Sigmoid colon (tissue), 7 donors: ENCODE results near the gene TCP11L2. TPM values are rescaled to one million over a fixed set of nuclear protein-coding genes. Genes with fewer than 3 reads are reported as not detected.

Source experiments
- DNase-seq: peaks from one replicate; pipeline ENCODE4 v3.0.0-alpha.2; 2019
- H3K27ac ChIP-seq, 4 donors: fragments of 200-600 bp; sonication (generic); one replicate each; pipeline ENCODE4 v1.5.1; 2016 to 2019; ENCODE audit warnings: mild to moderate bottlenecking in 1 of 4
- H3K27me3 ChIP-seq, 3 donors: fragments of 200-600 bp; sonication (generic); one replicate each; pipeline ENCODE4 v1.5.1; 2019; ENCODE audit warnings: mild to moderate bottlenecking in 1 of 3
- H3K36me3 ChIP-seq, 4 donors: fragments of 200-600 bp; sonication (generic); one replicate each; pipeline ENCODE4 v1.5.1; 2016 to 2019
- H3K4me1 ChIP-seq, 4 donors: fragments of 200-600 bp; sonication (generic); one replicate each; pipeline ENCODE4 v1.5.1; 2017 to 2019
- H3K4me3 ChIP-seq, 4 donors: fragments of 200-600 bp; sonication (generic); one replicate each; pipeline ENCODE4 v1.5.1; 2017 to 2019; ENCODE audit warnings: mild to moderate bottlenecking in 2 of 4, moderate library complexity in 1 of 4
- H3K9me3 ChIP-seq, 4 donors: fragments of 200-600 bp in 3 of 4; sonication (generic) in 3 of 4; one replicate each; pipeline versions ENCODE4 v1.5.1 to v1.6.1; 2013 to 2019
- EP300 ChIP-seq, 4 donors: sonication (generic); formaldehyde crosslinking; IDR thresholded peaks; one replicate each; pipeline ENCODE4 v1.6.1; 2017; ENCODE audit warnings: antibody characterized with exemption in 4 of 4
- POLR2A ChIP-seq, 2 donors: fragments of 450-650 bp; IDR thresholded peaks; one replicate each; pipeline ENCODE4 v1.6.1; 2016; ENCODE audit warnings: antibody characterized with exemption in 2 of 2, mild to moderate bottlenecking in 2 of 2, moderate library complexity in 2 of 2
- POLR2AphosphoS5 ChIP-seq, 4 donors: sonication (generic); formaldehyde crosslinking; IDR thresholded peaks; one replicate each; pipeline ENCODE4 v1.6.1; 2017; ENCODE audit warnings: antibody characterized with exemption in 4 of 4
- WGBS, 2 donors: extraction: QIAGEN DNeasy Blood & Tissue Kit; methylation state at CpG; one replicate each; pipeline ENCODE4 v1.1.7; 2013; 5-methylcytosine and 5-hydroxymethylcytosine counted together
- intact Hi-C: fragments of 100-400 bp; cut with DNase I; formaldehyde crosslinking; loops from one replicate; pipeline ENCODE4 v1.15.1; 2023
- polyA plus RNA-seq, 3 donors: library from polyadenylated mRNA; stranded (reverse); fragments of 200-250 nt; gene quantifications; one replicate each; pipeline ENCODE4 v1.2.3, GENCODE V29; 2013
- total RNA-seq, 4 donors: library from RNA; depleted of rRNA; stranded (reverse); fragments of >200 nt; gene quantifications; one replicate each; pipeline ENCODE4 v1.1.0, GENCODE V29; 2016
- TF ChIP-seq, protein P1 (sequence below), 4 experiments: fragments of 450-650 bp in 3 of 4; fragments of 200-600 bp in 1 of 4; IDR thresholded peaks; one replicate each; pipeline ENCODE4 v1.5.1; 2016 to 2019; ENCODE audit warnings: antibody characterized with exemption in 4 of 4, mild to moderate bottlenecking in 3 of 4, moderate library complexity in 2 of 4
- donor health status: healthy with polysubstance abuse.
- donor health status: Bipolar disorder and iron deficiency.
- donor health status: healthy.

Gene TCP11L2
- total and polyA plus RNA-seq, 7 donors: 3.0 to 53.5 (median 38.4) TPM

DNA sequence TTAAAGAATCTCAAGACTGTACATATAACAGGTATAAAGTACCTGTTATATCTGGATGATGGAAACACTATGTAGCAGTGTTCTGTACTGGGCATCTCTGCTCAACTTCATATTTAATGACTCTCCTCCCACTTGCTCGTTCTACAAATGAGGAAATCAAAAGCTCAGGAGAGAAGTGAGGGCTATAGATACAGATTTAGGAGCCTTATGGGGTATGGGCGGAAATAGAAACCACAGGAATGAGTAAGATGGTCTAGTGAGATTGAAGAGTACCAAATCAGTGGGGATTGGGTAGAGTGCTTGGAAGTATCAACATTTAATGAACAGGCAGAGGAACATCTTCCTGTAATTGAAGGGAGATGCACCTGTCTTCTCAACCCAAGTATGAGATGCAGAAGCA lies 31.2 kb downstream of the TCP11L2 start:
- intact Hi-C loops: no loop called here
- peaks cover 0 to 86% (median 5%) of the 10 kb centered on the region in 4 donors for H3K36me3 ChIP-seq
- no peak overlapping the region for H3K4me3 ChIP-seq
- TF ChIP-seq POLR2AphosphoS5 (IDR thresholded peaks at IDR 0.05) (no peak), EP300 (IDR thresholded peaks at IDR 0.05) (no peak), POLR2A (IDR thresholded peaks at IDR 0.05) (no peak)
- TF ChIP-seq, protein P1, sequence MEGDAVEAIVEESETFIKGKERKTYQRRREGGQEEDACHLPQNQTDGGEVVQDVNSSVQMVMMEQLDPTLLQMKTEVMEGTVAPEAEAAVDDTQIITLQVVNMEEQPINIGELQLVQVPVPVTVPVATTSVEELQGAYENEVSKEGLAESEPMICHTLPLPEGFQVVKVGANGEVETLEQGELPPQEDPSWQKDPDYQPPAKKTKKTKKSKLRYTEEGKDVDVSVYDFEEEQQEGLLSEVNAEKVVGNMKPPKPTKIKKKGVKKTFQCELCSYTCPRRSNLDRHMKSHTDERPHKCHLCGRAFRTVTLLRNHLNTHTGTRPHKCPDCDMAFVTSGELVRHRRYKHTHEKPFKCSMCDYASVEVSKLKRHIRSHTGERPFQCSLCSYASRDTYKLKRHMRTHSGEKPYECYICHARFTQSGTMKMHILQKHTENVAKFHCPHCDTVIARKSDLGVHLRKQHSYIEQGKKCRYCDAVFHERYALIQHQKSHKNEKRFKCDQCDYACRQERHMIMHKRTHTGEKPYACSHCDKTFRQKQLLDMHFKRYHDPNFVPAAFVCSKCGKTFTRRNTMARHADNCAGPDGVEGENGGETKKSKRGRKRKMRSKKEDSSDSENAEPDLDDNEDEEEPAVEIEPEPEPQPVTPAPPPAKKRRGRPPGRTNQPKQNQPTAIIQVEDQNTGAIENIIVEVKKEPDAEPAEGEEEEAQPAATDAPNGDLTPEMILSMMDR (IDR thresholded peaks at IDR 0.05): no peak
- no peak for DNase-seq
- H3K27ac ChIP-seq: no peak overlapping the region
- WGBS, 2 donors: 82 to 86% methylated on average over 2 of the region's 2 CpGs
- H3K4me1 ChIP-seq: peaks cover 0 to 11% (median 6%) of the 10 kb centered on the region in 4 donors
- H3K9me3 ChIP-seq: no peaks in the 10 kb centered on the region
- no peaks in the 10 kb centered on the region for H3K27me3 ChIP-seq

DNA sequence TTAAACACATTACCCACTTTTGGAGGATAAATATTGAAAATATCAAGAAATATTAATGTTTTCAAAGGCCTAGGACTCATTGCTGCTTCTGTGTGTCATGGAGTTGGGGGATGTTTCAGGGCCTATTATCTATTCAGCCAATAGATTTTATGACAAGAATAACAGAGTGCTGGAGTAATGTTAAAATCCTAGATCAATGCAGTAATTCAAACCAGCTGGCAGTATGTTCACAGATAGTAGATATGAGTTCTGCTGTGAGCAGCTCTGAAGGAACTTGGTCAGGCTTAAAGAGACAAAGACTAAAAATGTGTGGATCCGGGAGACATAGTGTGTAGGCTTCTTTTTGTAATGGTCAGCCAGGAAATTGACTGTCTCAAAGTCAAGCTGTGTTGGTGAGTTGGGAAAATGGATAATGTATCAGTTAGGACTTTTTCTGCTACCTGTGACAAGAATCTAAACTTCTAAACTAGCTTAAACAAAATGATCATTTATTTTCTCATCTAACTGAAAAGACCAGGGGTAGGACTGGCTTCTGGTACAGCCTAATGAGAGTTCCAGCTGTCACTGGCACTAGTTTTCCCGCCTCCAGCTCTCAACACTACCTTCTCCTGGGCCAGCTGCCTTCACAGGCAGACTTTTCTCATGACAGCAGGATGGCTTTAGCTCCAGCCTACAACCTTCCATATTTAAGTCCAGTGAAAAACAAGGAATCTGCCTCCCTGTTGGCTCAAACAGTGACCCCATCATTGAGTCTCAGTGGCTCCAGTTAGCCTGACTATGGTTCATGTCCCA lies 38.7 kb downstream of the TCP11L2 start:
- Histone ChIP-seq H3K27ac (peak overlapping the region in 3 of 4 donors; percentile 61 to 71 (median 69)), H3K4me1 (peaks cover 0 to 26% (median 24%) of the 10 kb centered on the region in 4 donors), H3K27me3 (no peaks in the 10 kb centered on the region), H3K9me3 (no peaks in the 10 kb centered on the region), H3K36me3 (peaks cover 0 to 48% (median under 1%) of the 10 kb centered on the region in 4 donors), H3K4me3 (no peak overlapping the region)
- WGBS, 2 donors: 69 to 99% methylated on average over 2 of the region's 2 CpGs
- intact Hi-C loops: no loop called here
- DNase-seq: no peak
- TF ChIP-seq POLR2AphosphoS5 (IDR thresholded peaks at IDR 0.05) (no peak), POLR2A (IDR thresholded peaks at IDR 0.05) (no peak), EP300 (IDR thresholded peaks at IDR 0.05) (no peak)
- TF ChIP-seq, protein P1 (IDR thresholded peaks at IDR 0.05): no peak

DNA sequence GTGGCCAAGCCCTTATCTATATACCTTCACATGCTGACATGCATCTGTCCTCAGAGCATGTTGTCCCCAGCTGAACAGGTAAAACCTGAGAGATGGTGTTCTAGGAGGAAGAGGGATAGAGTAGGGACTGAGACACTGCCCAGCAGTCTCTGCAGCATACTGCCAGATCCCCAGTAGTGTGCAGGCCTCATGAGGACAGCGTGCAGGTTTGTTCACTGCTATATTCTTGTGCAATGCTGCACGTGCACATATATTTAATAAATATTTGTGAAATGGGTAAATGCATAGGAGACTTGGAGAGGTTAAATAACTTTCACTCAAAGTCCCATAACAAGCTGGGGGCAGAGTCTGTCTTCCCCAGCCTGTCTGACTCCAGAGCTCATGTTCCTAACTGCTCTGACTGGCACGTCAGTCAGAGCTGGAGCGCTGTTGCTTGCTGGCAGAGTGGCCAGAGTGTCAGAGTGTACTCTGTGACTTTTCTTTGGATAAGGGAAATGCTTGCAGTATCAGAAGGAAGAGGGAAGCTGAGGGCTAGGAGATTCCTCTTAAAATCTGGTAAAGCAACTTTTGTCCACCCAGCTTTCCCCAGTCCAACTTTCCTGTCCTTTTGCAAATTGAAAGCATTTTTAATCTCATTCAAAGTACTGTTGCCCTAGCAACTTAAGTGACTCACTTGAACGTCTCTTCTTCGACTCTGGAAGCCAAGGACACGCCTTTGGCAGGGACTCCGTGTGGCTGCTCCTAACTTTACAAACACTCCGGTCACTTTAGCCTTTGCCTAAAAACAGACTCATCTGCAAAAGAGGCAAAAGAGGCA lies 40.1 kb downstream of the TCP11L2 start:
- Histone ChIP-seq H3K36me3 (peaks cover 0 to 45% (median 4%) of the 10 kb centered on the region in 4 donors), H3K27ac (peak overlapping the region; percentile 53 to 71 (median 65)), H3K9me3 (no peaks in the 10 kb centered on the region), H3K27me3 (no peaks in the 10 kb centered on the region), H3K4me3 (peak overlapping the region in 1 of 4 donors; percentile 14), H3K4me1 (peaks cover 0 to 26% (median 24%) of the 10 kb centered on the region in 4 donors)
- WGBS, 2 donors: 20 to 49% methylated on average over 9 of the region's 9 CpGs
- intact Hi-C loops: no loop called here
- no peak for TF ChIP-seq EP300 (IDR thresholded peaks at IDR 0.05)
- TF ChIP-seq POLR2A (IDR thresholded peaks at IDR 0.05): no peak
- peak in 2 of 4 donors; percentile 16 to 37 for TF ChIP-seq POLR2AphosphoS5 (IDR thresholded peaks at IDR 0.05)
- TF ChIP-seq, protein P1 (IDR thresholded peaks at IDR 0.05): no peak
- peak; percentile 89 for DNase-seq

DNA sequence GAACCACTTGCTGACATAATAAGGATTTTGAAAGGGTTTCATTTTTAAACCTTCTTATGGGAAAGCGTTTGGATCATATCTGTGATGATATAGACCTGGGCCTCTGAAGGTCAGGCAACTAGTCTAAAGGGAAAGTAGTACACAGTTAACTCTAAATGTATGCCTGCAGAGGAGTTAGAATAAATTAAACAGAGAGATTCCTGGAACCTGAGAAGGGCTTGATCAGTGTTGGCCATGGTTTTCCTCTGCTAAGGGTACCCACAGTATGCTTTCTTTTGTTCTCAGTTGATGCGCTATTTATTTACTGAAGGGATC lies 40.6 kb downstream of the TCP11L2 start:
- no peaks in the 10 kb centered on the region for H3K27me3 ChIP-seq
- intact Hi-C loops: no loop called here
- DNase-seq: no peak
- peak overlapping the region; percentile 53 to 71 (median 65) for H3K27ac ChIP-seq
- no peaks in the 10 kb centered on the region for H3K9me3 ChIP-seq
- peaks cover 0 to 27% (median 24%) of the 10 kb centered on the region in 4 donors for H3K4me1 ChIP-seq
- no peak for TF ChIP-seq EP300 (IDR thresholded peaks at IDR 0.05)
- TF ChIP-seq, protein P1 (IDR thresholded peaks at IDR 0.05): no peak
- no peak for TF ChIP-seq POLR2A (IDR thresholded peaks at IDR 0.05)
- no peak for TF ChIP-seq POLR2AphosphoS5 (IDR thresholded peaks at IDR 0.05)
- peak overlapping the region in 1 of 4 donors; percentile 14 for H3K4me3 ChIP-seq
- 58 to 72% methylated on average over 2 of the region's 2 CpGs for WGBS, 2 donors
- H3K36me3 ChIP-seq: peaks cover 0 to 39% (median 4%) of the 10 kb centered on the region in 4 donors
